ENCODE data around the gene TTC3. TPM values are rescaled to one million over a fixed set of nuclear protein-coding genes. Genes with fewer than 3 reads are reported as not detected.

Gene TTC3
- total RNA-seq, 1 experiment from 2014 or later, result 71.9 TPM

DNA sequence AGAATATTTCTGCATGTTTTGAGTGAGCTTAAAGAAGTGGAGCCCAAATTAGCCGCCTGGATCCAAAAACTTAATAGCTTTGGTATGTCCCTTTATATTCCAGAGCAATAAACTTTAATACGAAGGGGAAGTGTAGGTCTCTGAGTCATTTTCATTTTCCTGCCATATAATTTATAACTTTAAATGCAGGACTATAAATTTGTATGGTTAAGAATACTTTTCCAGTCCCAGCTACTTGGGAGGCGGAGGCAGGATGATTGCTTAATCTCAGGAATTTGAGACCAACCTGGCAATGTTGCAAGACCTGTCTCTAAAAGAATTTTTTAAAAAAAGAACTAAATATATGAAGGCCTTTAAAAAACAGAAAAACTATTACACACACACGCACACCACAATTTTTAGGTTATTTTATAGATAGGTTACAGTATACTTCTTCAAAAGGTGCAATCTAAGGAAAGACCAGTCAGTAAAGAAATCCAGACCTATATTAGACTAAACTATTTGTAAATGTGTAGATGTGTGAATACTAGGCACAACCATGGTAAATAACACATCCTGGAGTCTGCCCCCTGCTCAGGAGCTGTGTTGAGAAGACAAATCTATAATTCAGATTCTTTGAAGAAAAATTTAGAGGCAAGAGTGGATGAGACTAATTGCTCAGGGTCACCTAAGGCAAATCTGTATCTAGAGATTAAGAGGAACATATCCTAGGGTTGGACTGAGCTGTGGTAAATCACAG lies 80.3 kb downstream of the TTC3 start:
- no peak for DNase-seq (ENCODE audit: low spot score)

DNA sequence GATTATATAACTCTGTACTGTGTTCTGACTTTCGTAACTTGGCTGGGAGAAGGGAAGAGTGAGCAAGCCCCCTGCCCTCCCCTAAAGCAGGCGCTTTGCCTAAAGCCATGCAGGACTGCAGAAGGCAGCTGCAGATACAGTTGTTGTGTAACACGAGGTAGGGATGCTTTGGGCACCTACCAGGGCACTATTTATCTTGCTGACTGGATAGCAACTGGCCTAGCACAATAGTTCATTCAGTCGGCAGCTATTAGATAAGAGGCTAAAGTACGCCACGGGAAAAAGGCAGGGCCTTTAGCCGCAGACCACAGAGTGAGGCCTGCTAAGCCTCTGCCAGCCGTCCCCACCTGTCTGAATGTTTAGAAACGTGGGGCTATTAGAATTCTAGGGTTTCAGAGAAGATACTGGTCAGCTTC lies 80.9 kb downstream of the TTC3 start:
- no peak for DNase-seq (ENCODE audit: low spot score)

DNA sequence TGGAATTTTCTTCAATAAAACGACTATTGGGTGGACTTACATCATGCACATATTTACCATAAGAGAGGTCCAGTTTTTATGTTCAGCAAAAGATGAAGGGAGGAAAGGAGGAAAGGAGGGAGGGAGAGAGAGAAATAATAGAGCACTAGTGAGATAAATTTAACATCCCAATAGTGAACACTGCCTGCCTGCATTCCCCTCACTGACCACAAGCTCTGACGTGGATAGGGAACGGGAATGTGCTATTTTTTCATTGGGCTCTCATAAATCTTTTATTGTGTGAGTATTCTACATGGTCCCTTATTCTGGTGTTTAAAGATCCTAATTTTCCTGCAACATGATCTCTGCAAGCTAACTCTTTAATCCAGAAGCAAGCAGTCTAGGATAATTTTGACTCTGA lies 82.1 kb downstream of the TTC3 start:
- no peak for DNase-seq (ENCODE audit: low spot score)

DNA sequence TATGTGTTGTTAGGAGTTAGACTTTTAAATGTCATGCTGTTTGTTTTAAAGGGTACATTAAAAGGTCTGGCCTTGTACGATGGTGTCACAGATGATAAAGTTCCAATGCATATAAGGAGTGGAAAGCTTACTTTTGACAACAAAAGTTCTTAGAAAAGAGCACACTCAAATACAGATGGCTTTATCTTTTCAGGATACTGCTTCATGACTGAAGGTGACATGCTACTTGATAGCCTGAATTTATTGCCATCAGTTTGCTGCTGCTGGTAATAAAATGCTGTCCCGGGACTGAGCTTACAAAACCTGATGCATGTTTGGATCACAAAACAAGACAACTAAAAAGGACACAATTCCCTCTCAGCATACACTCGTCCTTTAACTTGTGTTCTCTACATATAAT lies 84.9 kb downstream of the TTC3 start:
- DNase-seq (ENCODE audit: low spot score), result no peak

DNA sequence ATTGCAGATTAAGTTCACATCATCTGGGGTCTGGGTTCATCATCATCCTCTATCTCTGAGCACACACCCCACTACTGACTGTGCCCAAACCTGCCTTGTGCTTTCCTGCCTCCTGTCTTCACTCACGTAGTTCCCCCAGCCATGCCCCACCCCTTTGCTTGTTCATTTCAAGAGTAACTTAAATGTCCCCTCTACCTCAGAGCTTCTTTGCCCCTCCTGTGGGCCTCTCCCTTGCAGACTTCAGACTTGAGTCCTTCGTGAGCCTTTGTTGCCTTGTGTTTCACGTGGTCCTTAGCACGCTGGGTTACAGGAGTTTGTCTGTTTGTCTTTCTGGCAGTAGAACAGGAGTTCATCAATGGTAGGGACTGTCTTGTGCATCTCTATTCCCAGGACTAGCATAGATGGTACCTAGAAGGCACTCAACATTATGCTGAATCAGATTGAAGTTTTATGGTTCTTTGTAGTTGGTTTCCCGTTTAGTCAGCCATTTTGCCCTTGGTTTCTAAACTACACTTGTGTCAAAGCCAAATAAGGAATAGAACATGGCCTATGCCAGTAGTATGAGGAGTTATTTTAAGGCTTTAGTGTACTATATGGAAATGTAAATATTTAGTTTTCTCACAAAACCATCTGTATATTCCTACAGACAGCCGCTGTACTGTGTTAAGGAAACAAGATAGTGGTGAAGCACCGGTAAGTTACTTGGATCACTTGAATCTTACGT lies 86.2 kb downstream of the TTC3 start:
- DNase-seq (ENCODE audit: low spot score), result no peak

DNA sequence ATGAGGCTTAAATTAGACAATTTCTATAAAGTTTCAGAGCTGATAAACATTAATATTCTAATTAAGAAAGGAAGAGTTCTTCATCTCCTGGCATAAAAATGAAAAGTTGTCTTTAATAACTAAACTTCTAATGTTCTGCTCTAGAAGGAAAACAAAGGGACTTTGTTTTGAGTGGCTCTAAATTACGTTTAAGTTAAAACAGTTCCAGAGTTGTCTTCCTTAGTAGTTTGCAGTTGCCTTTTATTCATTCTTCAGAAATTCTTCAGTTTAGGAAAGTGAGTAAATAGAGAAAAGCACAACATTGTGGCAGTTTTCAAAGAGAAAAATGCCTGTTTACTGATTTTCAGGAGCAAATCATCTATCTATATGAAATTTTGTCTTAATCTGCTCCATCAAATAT lies 86.9 kb downstream of the TTC3 start:
- DNase-seq (ENCODE audit: low spot score), result no peak

DNA sequence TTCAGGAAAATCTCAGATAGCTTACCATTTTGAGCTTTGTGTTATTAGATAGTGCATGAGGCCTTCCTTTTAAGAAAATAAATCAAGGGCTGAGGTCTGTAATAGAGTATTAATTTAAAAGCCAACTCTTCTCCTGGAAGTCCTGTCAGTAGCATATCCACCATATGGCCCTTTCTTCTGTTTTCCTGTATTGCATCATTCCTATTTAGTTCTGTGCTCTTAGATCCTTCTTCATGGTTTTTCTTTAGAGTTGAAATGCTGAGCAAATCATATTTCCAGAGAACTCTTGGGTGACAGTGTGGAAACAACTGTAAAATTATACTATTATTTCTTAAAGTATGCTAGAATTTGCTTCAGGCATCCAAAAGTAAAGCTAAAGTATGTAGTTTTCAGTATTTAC lies 91.7 kb downstream of the TTC3 start:
- no peak for DNase-seq (ENCODE audit: low spot score)

DNA sequence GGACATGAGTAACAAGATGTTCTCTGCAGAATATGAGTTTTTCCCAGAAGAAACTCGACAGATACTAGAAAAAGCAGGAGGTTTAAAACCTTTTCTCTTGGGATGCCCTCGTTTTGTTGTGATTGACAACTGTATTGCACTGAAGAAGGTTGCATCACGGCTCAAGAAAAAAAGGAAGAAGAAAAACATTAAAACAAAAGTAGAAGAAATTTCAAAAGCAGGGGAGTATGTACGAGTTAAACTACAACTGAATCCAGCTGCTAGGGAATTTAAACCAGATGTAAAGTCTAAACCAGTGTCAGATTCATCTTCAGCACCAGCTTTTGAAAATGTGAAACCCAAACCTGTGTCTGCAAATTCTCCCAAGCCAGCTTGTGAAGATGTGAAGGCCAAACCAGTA lies 92.5 kb downstream of the TTC3 start:
- no peak for DNase-seq (ENCODE audit: low spot score)

DNA sequence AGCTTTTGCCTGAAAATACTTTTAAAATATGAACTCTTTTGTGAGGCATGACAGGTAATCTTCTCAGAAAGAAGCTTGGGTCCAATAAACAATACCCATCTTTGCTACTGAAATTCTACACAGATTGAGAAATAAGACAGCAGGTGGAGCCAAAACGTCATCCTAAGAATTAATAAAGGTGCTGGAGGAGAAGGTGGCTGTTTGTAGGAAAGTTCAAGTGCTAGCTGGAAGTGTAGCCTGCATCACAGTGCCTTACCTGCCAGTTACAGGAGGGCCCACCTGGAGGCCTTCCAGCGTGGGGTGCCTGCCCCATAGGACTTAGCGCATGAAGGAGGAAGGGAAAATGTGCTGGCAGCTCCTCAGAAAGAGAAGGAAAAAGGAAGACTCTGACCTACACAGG lies 93.7 kb downstream of the TTC3 start:
- DNase-seq (ENCODE audit: low spot score), result no peak

DNA sequence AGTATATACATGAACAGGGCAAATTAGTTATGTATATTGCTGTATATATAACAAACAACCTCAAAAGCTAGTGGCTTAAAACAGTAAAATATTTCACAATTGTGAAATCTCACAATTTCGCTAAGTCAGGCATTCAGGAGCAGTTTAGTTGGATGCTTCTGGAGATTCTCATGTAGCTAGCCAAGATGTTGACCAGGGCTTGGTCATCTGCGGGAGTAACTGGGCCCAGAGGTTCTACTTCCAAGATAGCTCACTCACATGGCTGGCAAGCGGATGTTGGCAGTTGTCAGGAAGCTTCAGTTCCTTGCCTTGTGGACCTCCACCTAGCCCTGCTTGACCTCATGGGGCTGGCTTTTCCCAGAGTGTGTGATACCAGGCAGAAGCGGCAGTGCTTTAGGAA lies 95.6 kb downstream of the TTC3 start:
- DNase-seq (ENCODE audit: low spot score), result no peak

DNA sequence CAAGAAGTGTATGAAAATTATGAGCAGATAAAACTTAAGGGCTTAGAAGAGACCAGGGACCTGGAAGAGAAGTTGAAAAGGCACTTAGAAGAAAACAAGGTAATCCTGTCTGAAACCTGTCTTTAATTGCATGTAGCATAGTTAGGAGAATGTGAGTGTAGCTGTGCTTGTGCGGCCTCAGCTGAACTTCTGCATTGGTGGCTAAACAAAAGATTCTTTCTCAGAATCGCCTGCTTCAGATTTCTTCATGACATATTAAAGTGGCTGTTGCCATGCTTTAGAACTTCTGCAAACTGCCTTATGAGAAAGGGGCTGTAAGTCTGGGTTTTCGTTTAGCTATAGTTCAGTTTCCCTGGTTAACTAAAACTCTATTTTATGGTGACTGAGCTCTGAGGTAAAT lies 99.6 kb downstream of the TTC3 start:
- no peak for DNase-seq (ENCODE audit: low spot score)

DNA sequence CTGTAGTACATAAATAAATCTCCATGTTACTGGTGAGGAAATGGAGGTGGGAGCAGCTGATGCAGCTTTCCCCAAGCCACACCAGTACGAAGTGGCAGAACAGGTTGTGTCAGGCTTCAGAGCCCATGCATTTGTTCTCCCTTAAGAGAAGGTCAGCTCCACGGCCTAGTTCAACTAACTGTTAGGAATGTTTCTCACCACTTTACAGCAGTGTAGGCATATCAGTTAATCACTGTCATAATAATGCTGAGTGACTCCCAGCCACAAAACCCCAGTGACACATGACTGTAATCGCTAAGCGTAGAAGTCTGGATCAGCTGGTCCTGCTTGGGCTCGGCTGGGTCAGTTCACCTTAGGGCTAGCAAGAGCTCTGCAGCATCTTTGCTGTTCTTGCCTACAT lies 103.7 kb downstream of the TTC3 start:
- no peak for DNase-seq (ENCODE audit: low spot score)

DNA sequence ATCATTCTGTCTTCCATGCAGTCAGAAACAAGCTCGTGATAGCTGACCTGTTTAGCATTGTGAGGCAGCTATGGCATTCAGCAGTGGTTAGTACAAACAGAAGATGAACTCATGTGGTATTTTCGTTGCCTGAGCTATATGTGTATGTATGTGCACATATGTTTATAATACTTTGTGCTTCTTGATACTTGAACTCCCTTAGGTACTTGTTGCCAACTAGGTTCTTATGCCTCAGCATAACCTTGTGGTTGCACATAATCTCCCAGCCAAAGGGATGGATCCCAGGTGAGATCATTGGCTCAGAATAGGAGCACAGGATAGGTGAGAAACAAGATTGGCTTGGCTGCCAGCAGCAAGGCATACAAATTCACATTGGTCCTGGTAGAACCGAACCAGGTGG lies 108.0 kb downstream of the TTC3 start:
- no peak for DNase-seq (ENCODE audit: low spot score)

DNA sequence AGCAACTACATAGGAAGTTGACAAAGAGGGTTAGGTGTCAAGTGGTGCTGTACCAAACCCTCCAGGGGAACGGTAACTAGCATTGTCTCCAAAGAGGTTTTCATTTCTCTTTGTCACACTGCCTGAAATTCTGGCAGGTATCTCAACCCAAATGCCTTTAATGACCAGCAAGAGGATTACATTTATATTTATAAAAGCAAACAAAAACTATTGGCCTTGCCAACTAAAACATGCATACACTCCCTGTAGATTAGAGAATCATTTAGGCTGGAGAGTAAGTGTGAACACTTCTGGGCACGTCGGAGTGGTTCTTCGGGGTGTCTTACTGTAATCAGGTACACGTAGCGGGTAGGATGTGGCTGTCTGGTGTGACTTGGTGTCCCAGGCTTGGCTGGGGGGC lies 109.2 kb downstream of the TTC3 start:
- no peak for DNase-seq (ENCODE audit: low spot score)

DNA sequence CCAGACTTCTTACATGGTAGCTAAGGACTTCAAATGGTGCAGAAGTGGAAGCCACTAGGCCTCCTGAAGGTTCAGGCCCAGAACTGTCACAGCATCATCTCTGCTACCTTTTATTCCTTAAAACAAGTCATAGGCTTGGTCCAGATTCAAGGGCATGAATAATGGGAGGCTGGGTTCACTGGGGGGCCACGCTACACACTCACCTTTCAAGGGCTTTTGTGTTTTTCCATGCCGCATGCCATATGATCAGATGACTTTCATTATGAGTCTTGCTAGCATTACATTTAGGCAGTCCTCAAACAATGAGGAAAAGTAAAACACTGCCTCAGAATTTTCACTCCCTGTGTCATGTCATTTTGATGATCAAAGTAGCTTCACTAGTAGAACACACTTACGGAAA lies 110.7 kb downstream of the TTC3 start:
- DNase-seq (ENCODE audit: low spot score), result no peak

DNA sequence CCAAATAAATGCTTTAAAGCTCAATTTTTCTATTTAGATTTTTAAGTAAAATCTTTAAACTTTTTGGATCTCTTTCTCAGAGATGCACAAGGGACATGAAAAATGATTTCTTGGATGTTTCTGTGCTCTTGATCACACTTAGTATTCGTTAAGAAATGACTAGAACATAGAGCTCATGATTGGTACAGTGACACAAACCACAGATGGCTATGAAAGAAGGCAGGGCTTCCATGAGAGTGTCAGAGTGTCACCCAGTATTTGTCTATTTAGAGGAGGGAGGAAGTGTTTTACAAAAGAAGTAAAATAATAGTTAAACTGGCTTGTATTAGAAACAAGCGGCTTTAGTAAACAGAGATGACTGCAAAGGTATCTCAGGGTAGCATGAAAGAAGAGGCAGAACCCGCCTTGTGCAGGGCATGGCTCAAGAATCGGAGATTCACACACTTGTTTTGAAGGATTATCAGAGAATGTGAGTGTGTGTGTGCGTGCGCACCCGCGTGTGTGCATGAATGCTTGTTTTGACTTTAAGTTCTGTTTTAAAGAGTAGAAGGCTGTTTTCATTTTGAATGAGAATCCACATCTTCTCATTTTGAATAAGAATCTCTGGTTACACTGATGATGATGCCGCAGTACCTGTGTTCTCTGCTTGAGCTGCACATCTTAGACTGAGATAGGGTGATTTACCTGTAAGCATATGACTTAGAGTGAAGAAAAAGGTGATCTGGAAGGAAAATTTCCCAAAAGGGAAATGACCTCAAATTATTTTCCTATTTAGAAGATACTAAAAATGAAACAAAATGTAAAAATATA lies 111.9 kb downstream of the TTC3 start:
- no peak for DNase-seq (ENCODE audit: low spot score)

DNA sequence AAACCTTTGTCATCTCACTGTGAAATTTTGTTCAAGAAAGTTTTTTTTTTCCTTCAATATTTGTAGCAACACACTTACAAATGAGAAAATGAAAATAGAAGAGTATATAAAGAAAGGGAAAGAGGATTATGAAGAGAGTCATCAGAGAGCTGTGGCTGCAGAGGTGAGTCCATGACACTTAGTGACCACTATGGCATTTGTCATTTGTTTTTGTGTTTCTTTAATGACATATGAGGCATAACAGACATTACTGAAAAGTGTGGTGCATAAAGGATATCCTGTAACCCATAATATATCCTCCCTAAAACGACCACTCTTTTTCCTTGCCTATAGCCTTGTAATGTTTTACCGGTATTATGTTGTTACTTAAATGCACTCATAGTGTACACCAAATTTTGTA lies 113.9 kb downstream of the TTC3 start:
- no peak for DNase-seq (ENCODE audit: low spot score)

DNA sequence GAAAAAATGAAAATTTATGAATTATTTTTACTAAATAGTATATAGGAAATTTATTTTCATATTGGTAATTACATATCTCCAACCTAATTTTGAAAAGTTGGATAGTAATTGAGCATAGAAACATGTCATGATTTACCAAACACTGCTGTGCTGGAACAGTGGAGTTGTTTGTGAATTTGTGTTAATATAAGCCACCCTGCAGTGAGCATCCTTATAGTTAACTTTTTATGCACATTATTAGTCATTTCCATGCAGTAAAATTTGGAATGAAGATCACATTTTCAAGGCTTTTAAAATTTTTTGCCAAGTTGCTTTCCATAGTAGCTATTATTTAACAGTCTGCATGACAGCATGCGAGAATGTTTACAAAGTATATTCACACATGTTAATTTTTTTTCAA lies 115.8 kb downstream of the TTC3 start:
- DNase-seq (ENCODE audit: low spot score), result no peak

DNA sequence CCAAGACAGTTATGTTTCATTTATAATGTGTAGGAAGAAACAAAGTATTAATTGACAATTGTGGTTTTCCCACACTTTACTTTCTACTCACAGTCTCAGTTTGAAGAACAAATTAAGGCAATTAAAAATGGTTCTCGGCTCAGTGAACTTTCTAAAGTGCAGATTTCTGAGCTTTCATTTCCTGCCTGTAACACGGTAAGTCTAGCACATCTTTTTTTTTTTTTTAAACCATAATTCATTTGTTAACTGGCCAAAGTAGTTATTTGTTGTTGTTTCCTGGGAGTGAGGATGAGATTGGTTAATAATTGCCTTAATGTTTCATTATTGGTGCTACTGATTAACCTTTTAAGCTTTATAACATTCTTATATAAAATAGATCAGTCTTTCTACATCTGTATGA lies 119.0 kb downstream of the TTC3 start:
- DNase-seq (ENCODE audit: low spot score), result no peak

DNA sequence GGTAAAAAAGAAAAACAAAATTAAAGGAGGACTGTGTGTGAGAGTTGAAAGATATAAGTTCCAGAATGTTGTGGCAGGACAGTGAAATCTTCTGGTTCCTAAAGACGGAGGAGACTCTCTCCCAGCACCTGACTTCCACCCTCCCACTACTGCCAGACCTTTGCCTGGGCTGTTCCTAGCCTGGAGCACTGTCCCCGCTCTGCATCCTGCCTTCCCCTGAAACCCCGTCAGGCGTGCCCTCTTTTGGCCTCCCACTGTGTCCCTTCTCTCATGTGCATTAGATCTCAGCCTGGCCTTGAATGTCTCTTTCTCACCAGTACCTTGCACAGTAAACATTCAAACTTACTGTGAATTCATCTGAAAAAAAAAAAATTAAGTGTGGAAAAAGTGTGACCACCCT lies 120.0 kb downstream of the TTC3 start:
- no peak for DNase-seq (ENCODE audit: low spot score)

DNA sequence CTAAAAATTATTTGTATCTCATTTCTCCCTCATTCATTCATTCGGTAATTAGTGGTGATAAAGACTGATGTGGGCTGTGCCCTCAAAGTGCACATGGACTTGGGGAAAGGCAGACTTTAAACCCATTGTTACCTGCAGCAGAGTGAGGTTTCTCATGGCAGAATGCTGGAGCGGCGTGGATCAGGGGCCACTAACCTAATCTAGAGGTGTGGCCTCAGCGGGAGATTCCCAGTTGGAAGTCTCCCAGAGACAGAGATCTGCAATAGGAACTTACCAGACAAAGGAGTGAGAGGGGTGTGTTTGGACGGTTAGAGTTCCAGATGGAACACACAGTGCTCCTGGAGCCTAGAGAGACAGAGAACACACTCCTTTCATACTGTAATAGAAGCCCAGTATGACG lies 120.6 kb downstream of the TTC3 start:
- DNase-seq (ENCODE audit: low spot score), result no peak

DNA sequence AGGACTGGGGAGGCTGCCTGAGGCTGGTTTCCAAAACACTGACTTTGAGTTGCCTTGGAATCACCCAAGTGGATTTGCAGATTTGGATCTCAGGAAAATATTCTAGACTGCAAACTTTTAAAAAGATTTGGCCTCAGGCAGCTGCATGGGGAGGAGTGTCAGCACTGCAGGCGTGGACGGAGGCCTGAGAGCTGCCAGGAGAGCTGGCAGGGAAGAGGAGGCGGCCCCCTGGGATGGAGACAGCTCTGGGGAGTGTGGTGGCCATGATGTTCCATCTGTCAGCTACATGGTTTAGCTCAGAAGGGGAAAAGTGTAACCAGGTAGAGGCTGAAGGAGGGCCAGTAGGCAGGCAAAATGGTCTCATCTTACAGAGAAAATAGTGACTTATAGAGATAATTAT lies 122.0 kb downstream of the TTC3 start:
- no peak for DNase-seq (ENCODE audit: low spot score)

DNA sequence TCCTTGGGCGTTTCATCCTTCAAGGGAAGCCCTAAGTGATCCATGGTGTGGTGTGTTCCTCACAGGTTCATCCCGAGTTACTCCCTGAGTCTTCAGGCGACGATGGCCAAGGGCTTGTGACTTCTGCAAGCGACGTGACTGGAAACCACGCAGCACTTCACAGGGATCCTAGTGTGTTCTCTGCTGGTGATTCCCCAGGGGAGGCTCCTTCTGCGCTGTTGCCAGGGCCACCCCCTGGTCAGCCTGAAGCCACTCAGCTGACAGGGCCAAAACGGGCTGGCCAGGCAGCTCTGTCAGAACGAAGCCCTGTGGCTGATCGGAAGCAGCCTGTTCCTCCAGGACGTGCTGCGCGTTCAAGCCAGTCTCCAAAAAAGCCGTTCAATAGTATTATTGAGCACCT lies 122.6 kb downstream of the TTC3 start:
- DNase-seq (ENCODE audit: low spot score), result no peak

Data from H4 (cell line).